ENCODE data around the gene UBE2E2.

- TF ChIP-seq CTCF (IDR thresholded peaks at IDR 0.05 in 4 of 5, conservative IDR thresholded peaks at IDR 0.05 in 1 of 5): no peak
- TF ChIP-seq POLR2A (IDR thresholded peaks at IDR 0.05): no peak
These were observed 373.3 kb downstream of the UBE2E2 start for GRCh38 chr3:23576379-23576959.

Measured in gastrocnemius medialis (tissue), 4 donors.